GM23338 (cell line): ENCODE measurements around the gene GDA. TPM values are rescaled to one million over a fixed set of nuclear protein-coding genes. Genes with fewer than 3 reads are reported as not detected.

ENCODE experiments used
- ATAC-seq: fragments of 200-7000 bp; cut with Tn5 transposase; 3 replicates; pipeline ENCODE4 v1.9.1; 2020
- DNase-seq: peaks from one replicate; pipeline ENCODE4 v3.0.0-alpha.2; 2015; ENCODE audit warnings: low spot score
- H2AFZ ChIP-seq: fragments of 200-600 bp; sonication (generic); 2 replicates; pipeline ENCODE4 v1.8.0; 2016; ENCODE audit warnings: antibody characterized with exemption, mild to moderate bottlenecking, moderate library complexity
- H3F3A ChIP-seq: fragments of 200-600 bp; sonication (generic); replicated peaks from 2 replicates; pipeline ENCODE4 v1.8.0; 2017; ENCODE audit warnings: antibody characterized with exemption, mixed run types, low read depth
- H3K27ac ChIP-seq: fragments of 200-600 bp; sonication (generic); 2 replicates; pipeline ENCODE4 v1.6.1; 2016; ENCODE audit warnings: low read depth
- H3K27me3 ChIP-seq: fragments of 200-600 bp; sonication (generic); 2 replicates; pipeline ENCODE4 v1.8.0; 2016; ENCODE audit warnings: mild to moderate bottlenecking, mixed run types, moderate library complexity; ENCODE audit not compliant: insufficient read depth
- H3K36me3 ChIP-seq: fragments of 200-600 bp; sonication (generic); 2 replicates; pipeline ENCODE4 v1.8.0; 2016; ENCODE audit warnings: mild to moderate bottlenecking; ENCODE audit not compliant: insufficient read depth
- H3K4me1 ChIP-seq: fragments of 200-600 bp; sonication (generic); 2 replicates; pipeline ENCODE4 v1.8.0; 2016; ENCODE audit warnings: mild to moderate bottlenecking, moderate library complexity; ENCODE audit not compliant: insufficient read depth
- H3K4me2 ChIP-seq: fragments of 200-600 bp; sonication (generic); 2 replicates; pipeline ENCODE4 v1.7.1; 2017; ENCODE audit warnings: mixed run types
- H3K4me3 ChIP-seq: fragments of 200-600 bp; sonication (generic); 2 replicates; pipeline ENCODE4 v1.6.1; 2016; ENCODE audit warnings: mixed run types
- H3K79me2 ChIP-seq: fragments of 200-600 bp; sonication (generic); replicated peaks from 2 replicates; pipeline ENCODE4 v1.8.0; 2017; ENCODE audit warnings: mild to moderate bottlenecking; ENCODE audit not compliant: insufficient read depth
- H3K9me2 ChIP-seq: fragments of 200-600 bp; sonication (generic); 2 replicates; pipeline ENCODE4 v1.8.0; 2017; ENCODE audit not compliant: insufficient read depth
- H4K20me1 ChIP-seq: fragments of 200-600 bp; sonication (generic); replicated peaks from 2 replicates; pipeline ENCODE4 v1.8.0; 2017; ENCODE audit warnings: mild to moderate bottlenecking; ENCODE audit not compliant: insufficient read depth
- H3K27ac Mint-ChIP-seq: 2 replicates; pipeline ENCODE4 v1.8.0; 2020; ENCODE audit warnings: inconsistent platforms, mild to moderate bottlenecking, moderate library complexity, mixed read lengths
- H3K27me3 Mint-ChIP-seq: 3 replicates; pipeline ENCODE4 v1.8.0; 2022; ENCODE audit warnings: low read depth, mild to moderate bottlenecking, moderate library complexity, mixed read lengths, inconsistent platforms; ENCODE audit not compliant: insufficient read depth, poor library complexity
- H3K36me3 Mint-ChIP-seq: 3 replicates; pipeline ENCODE4 v1.8.0; 2021; ENCODE audit warnings: low read depth, mild to moderate bottlenecking, inconsistent platforms, moderate library complexity, mixed read lengths
- H3K4me1 Mint-ChIP-seq: 3 replicates; pipeline ENCODE4 v1.8.0; 2020; ENCODE audit warnings: mild to moderate bottlenecking, inconsistent platforms, mixed read lengths
- H3K4me3 Mint-ChIP-seq: 3 replicates; pipeline ENCODE4 v1.8.0; 2021; ENCODE audit warnings: moderate library complexity, mild to moderate bottlenecking, inconsistent platforms, mixed read lengths
- H3K9me3 Mint-ChIP-seq: 3 replicates; pipeline ENCODE4 v1.8.0; 2020; ENCODE audit warnings: moderate library complexity, mild to moderate bottlenecking, inconsistent platforms, mixed read lengths
- CREB1 ChIP-seq: fragments of 250-450 bp; sonication (Bioruptor Pico); IDR thresholded peaks from 2 replicates; pipeline ENCODE4 v1.5.0; 2020; ENCODE audit warnings: low read depth, mild to moderate bottlenecking, moderate library complexity
- CTCF ChIP-seq, 2 experiments: fragments of 200-600 bp in 1 of 2; sonication (generic) in 1 of 2; conservative IDR thresholded peaks; 2 replicates each; pipeline versions ENCODE4 v1.5.1 to v1.6.1; 2016 to 2017; ENCODE audit warnings: antibody characterized with exemption in 2 of 2, low read depth in 2 of 2, mild to moderate bottlenecking in 2 of 2, moderate library complexity in 1 of 2
- ETS1 ChIP-seq: IDR thresholded peaks from 2 replicates; pipeline ENCODE4 v1.6.1; 2016; ENCODE audit warnings: antibody characterized with exemption
- EZH2phosphoT487 ChIP-seq: fragments of 200-600 bp; sonication (generic); IDR thresholded peaks from one replicate; pipeline ENCODE4 v1.8.1; 2018; ENCODE audit warnings: antibody characterized with exemption; ENCODE audit not compliant: unreplicated experiment
- JUNB ChIP-seq: IDR thresholded peaks from one replicate; pipeline ENCODE4 v1.6.1; 2016; ENCODE audit warnings: antibody characterized with exemption; ENCODE audit not compliant: unreplicated experiment
- POLR2AphosphoS5 ChIP-seq: IDR thresholded peaks from 2 replicates; pipeline ENCODE4 v1.6.1; 2016; ENCODE audit warnings: antibody characterized with exemption, low read depth
- STAT1 ChIP-seq: IDR thresholded peaks from one replicate; pipeline ENCODE4 v1.6.1; 2016; ENCODE audit warnings: antibody characterized with exemption; ENCODE audit not compliant: unreplicated experiment
- ZNF114 ChIP-seq: fragments of 250-450 bp; sonication (Bioruptor Pico); IDR thresholded peaks from 2 replicates; pipeline ENCODE4 v1.5.0; 2020; ENCODE audit warnings: mild to moderate bottlenecking, moderate library complexity
- ZNF331 ChIP-seq: fragments of 250-450 bp; sonication (Bioruptor Pico); IDR thresholded peaks from 2 replicates; pipeline ENCODE4 v1.5.0; 2020; ENCODE audit warnings: low read depth, mild to moderate bottlenecking, moderate library complexity
- ZNF462 ChIP-seq: fragments of 250-450 bp; sonication (Bioruptor Pico); IDR thresholded peaks from 2 replicates; pipeline ENCODE4 v1.5.0; 2020; ENCODE audit warnings: mild to moderate bottlenecking, moderate library complexity
- polyA plus RNA-seq: library from polyadenylated mRNA; unstranded; fragments of >200 nt; fragmentation: Nextera tagmentation; extraction: Ambion mirVana; gene quantifications from 2 replicates; pipeline ENCODE4 v1.2.1, GENCODE V29; 2016
- total RNA-seq: library from RNA; depleted of rRNA; stranded (reverse); fragments of >200 nt; shearing (Covaris generic); gene quantifications from 2 replicates; pipeline ENCODE4 v1.2.3, GENCODE V29; 2014

GDA gene
- total and polyA plus RNA-seq, 2 experiments from 2014 or later: 4.0 to 5.8 TPM

GRCh38 chr9:72193478-72193881 lies 44.2 kb downstream of the GDA start:
- Histone ChIP-seq H3K36me3 (no peaks in the 10 kb centered on the region), H2AFZ (0 out of 2 replicates have a peak overlapping the region, but pooled peaks have one; percentile 32), H3K4me2 (no peak overlapping the region), H3K79me2 (no peaks in the 10 kb centered on the region), H3K27ac (no peak overlapping the region), H3K9me2 (0 out of 2 replicates have a peak, but pooled peaks cover 2% of the 10 kb centered on the region), H3K4me3 (no peak overlapping the region), H3K27me3 (no peaks in the 10 kb centered on the region), H3K4me1 (no peaks in the 10 kb centered on the region), H4K20me1 (no peaks in the 10 kb centered on the region), H3F3A (no peaks in the 10 kb centered on the region)
- Mint-ChIP-seq H3K9me3 (no peaks in the 10 kb centered on the region), H3K27ac (no peak overlapping the region), H3K27me3 (peaks cover 5% of the 10 kb centered on the region), H3K4me3 (no peak overlapping the region), H3K36me3 (no peaks in the 10 kb centered on the region), H3K4me1 (peaks cover 5% of the 10 kb centered on the region; the same call in 1 of the 3 replicates)
- TF ChIP-seq ETS1 (no peak), CREB1 (CRISPR knock-in tag) (no peak), CTCF (conservative IDR thresholded peaks at IDR 0.05; ENCODE audit: low read depth in 2 of 2) (no peak), JUNB (no peak), ZNF462 (CRISPR knock-in tag) (no peak), STAT1 (no peak), ZNF114 (no peak), EZH2phosphoT487 (no peak), ZNF331 (CRISPR knock-in tag) (no peak), POLR2AphosphoS5 (no peak)
- ATAC-seq (peak; percentile 91), DNase-seq (peak; percentile 35)
